H9 (cell line): ENCODE data around the gene UBR2. TPM values are rescaled to one million over a fixed set of nuclear protein-coding genes. Genes with fewer than 3 reads are reported as not detected.

Source experiments
- DNase-seq: peaks from one replicate; pipeline ENCODE4 v3.0.0-alpha.2; 2017
- H2AFZ ChIP-seq: one replicate; pipeline ENCODE4 v1.6.1; 2013; ENCODE audit warnings: mild to moderate bottlenecking, low read length, control low read depth, moderate library complexity
- H2AK5ac ChIP-seq: 2 replicates; pipeline ENCODE4 v1.6.1; 2013; ENCODE audit warnings: low read length, control low read depth, mixed read lengths; ENCODE audit not compliant: insufficient read length
- H2BK120ac ChIP-seq: one replicate; pipeline ENCODE4 v1.6.1; 2013; ENCODE audit warnings: low read depth, mild to moderate bottlenecking, low read length, control low read depth, inconsistent platforms; ENCODE audit not compliant: poor library complexity, severe bottlenecking
- H2BK12ac ChIP-seq: 2 replicates; pipeline ENCODE4 v1.6.1; 2013; ENCODE audit warnings: low read length, control low read depth, mixed read lengths, low read depth; ENCODE audit not compliant: insufficient read length
- H2BK15ac ChIP-seq: 2 replicates; pipeline ENCODE4 v1.6.1; 2013; ENCODE audit warnings: low read depth, low read length, control low read depth
- H2BK20ac ChIP-seq: one replicate; pipeline ENCODE4 v1.6.1; 2013; ENCODE audit warnings: low read depth, mild to moderate bottlenecking, low read length, control low read depth, inconsistent platforms; ENCODE audit not compliant: poor library complexity, severe bottlenecking
- H2BK5ac ChIP-seq: 2 replicates; pipeline ENCODE4 v1.6.1; 2013; ENCODE audit warnings: low read length, control low read depth, mixed read lengths; ENCODE audit not compliant: insufficient read length
- H3K14ac ChIP-seq: 2 replicates; pipeline ENCODE4 v1.6.1; 2013; ENCODE audit warnings: low read length, control low read depth; ENCODE audit not compliant: insufficient read depth
- H3K18ac ChIP-seq: 2 replicates; pipeline ENCODE4 v1.6.1; 2013; ENCODE audit warnings: low read depth, mild to moderate bottlenecking, mixed read lengths, low read length, control low read depth; ENCODE audit not compliant: insufficient read length
- H3K23ac ChIP-seq: 2 replicates; pipeline ENCODE4 v1.6.1; 2013; ENCODE audit warnings: low read length, control low read depth, mixed read lengths, low read depth; ENCODE audit not compliant: insufficient read length
- H3K23me2 ChIP-seq: 2 replicates; pipeline ENCODE4 v1.6.1; 2013; ENCODE audit warnings: low read depth, mild to moderate bottlenecking, mixed read lengths, low read length, control low read depth; ENCODE audit not compliant: insufficient read length, poor library complexity, severe bottlenecking
- H3K27ac ChIP-seq: 2 replicates; pipeline ENCODE4 v1.5.1; 2013; ENCODE audit warnings: low read length, control low read depth, mixed read lengths, low read depth; ENCODE audit not compliant: insufficient read length
- H3K27me3 ChIP-seq: 2 replicates; pipeline ENCODE4 v1.6.1; 2013; ENCODE audit warnings: low read length, control low read depth, inconsistent platforms; ENCODE audit not compliant: insufficient read depth
- H3K4ac ChIP-seq: 2 replicates; pipeline ENCODE4 v1.6.1; 2013; ENCODE audit warnings: low read depth, mild to moderate bottlenecking, control low read depth, inconsistent platforms, low read length, moderate library complexity
- H3K4me1 ChIP-seq: 2 replicates; pipeline ENCODE4 v1.6.1; 2013; ENCODE audit warnings: low read length, control low read depth, inconsistent platforms; ENCODE audit not compliant: insufficient read depth
- H3K4me2 ChIP-seq: 2 replicates; pipeline ENCODE4 v1.6.1; 2013; ENCODE audit warnings: low read length, control low read depth, mixed read lengths; ENCODE audit not compliant: insufficient read length, insufficient read depth
- H3K56ac ChIP-seq: 2 replicates; pipeline ENCODE4 v1.6.1; 2013; ENCODE audit warnings: low read depth, mild to moderate bottlenecking, mixed read lengths, low read length, control low read depth; ENCODE audit not compliant: insufficient read length
- H3K79me1 ChIP-seq: 2 replicates; pipeline ENCODE4 v1.6.1; 2013; ENCODE audit warnings: low read depth, mild to moderate bottlenecking, moderate library complexity, low read length, control low read depth, inconsistent platforms; ENCODE audit not compliant: insufficient read depth, poor library complexity, severe bottlenecking
- H3K79me2 ChIP-seq: 2 replicates; pipeline ENCODE4 v1.6.1; 2013; ENCODE audit warnings: low read length, control low read depth, inconsistent platforms; ENCODE audit not compliant: insufficient read depth
- H3K9ac ChIP-seq: 2 replicates; pipeline ENCODE4 v1.6.1; 2013; ENCODE audit warnings: low read length, control low read depth, mixed read lengths; ENCODE audit not compliant: insufficient read length; ENCODE audit errors: extremely low read depth
- H3K9me3 ChIP-seq: one replicate; pipeline ENCODE4 v1.6.1; 2013; ENCODE audit warnings: low read depth, low read length, inconsistent platforms; ENCODE audit not compliant: control insufficient read depth
- H3T11ph ChIP-seq: one replicate; pipeline ENCODE4 v1.6.1; 2013; ENCODE audit warnings: mild to moderate bottlenecking, low read length, control low read depth, inconsistent platforms
- H4K20me1 ChIP-seq: one replicate; pipeline ENCODE4 v1.6.1; 2013; ENCODE audit not compliant: control insufficient read depth, insufficient read length, insufficient read depth
- H4K5ac ChIP-seq: 2 replicates; pipeline ENCODE4 v1.6.1; 2013; ENCODE audit warnings: low read depth, mild to moderate bottlenecking, mixed read lengths, low read length, control low read depth; ENCODE audit not compliant: insufficient read length
- H4K8ac ChIP-seq: replicated peaks from 2 replicates; pipeline ENCODE4 v1.6.1; 2013; ENCODE audit warnings: low read length, control low read depth, mixed read lengths, low read depth; ENCODE audit not compliant: insufficient read length
- H4K91ac ChIP-seq: 2 replicates; pipeline ENCODE4 v1.6.1; 2013; ENCODE audit warnings: low read depth, mild to moderate bottlenecking, moderate library complexity, mixed read lengths, low read length, control low read depth; ENCODE audit not compliant: insufficient read length
- H3K27ac Mint-ChIP-seq, 3 experiments: 2 replicates in 2 of 3; 3 replicates in 1 of 3; pipeline ENCODE4 v1.8.0; 2020 to 2021; ENCODE audit warnings: mixed read lengths in 3 of 3, mild to moderate bottlenecking in 1 of 3, moderate library complexity in 1 of 3
- H3K27me3 Mint-ChIP-seq: 2 replicates; pipeline ENCODE4 v1.8.0; 2021; ENCODE audit warnings: low read depth, mild to moderate bottlenecking, moderate library complexity, mixed read lengths
- H3K36me3 Mint-ChIP-seq, 3 experiments: 2 replicates in 2 of 3; 3 replicates in 1 of 3; pipeline ENCODE4 v1.8.0; 2020 to 2021; ENCODE audit warnings: low read depth in 3 of 3, mixed read lengths in 3 of 3; ENCODE audit not compliant: insufficient read depth in 1 of 3
- H3K4me1 Mint-ChIP-seq, 2 experiments: 2 replicates each; pipeline ENCODE4 v1.8.0; 2020; ENCODE audit warnings: mixed read lengths in 2 of 2
- H3K4me3 Mint-ChIP-seq, 2 experiments: 2 replicates in 1 of 2; 3 replicates in 1 of 2; pipeline ENCODE4 v1.8.0; 2020 to 2021; ENCODE audit warnings: mild to moderate bottlenecking in 2 of 2, mixed read lengths in 2 of 2, moderate library complexity in 1 of 2
- H3K9me3 Mint-ChIP-seq, 2 experiments: 2 replicates in 1 of 2; 3 replicates in 1 of 2; pipeline ENCODE4 v1.8.0; 2020; ENCODE audit warnings: mild to moderate bottlenecking in 2 of 2, mixed read lengths in 2 of 2, moderate library complexity in 1 of 2
- CTCF ChIP-seq: fragments of 200-600 bp; sonication (generic); conservative IDR thresholded peaks from 3 replicates; pipeline ENCODE4 v1.8.0; 2021; ENCODE audit warnings: antibody characterized with exemption, mild to moderate bottlenecking
- total RNA-seq: library from RNA; stranded (reverse); gene quantifications from 2 replicates; pipeline ENCODE4 v1.2.1, GENCODE V29; 2021

The UBR2 gene
- total RNA-seq, 1 experiment from 2014 or later: 18.7 TPM

DNA sequence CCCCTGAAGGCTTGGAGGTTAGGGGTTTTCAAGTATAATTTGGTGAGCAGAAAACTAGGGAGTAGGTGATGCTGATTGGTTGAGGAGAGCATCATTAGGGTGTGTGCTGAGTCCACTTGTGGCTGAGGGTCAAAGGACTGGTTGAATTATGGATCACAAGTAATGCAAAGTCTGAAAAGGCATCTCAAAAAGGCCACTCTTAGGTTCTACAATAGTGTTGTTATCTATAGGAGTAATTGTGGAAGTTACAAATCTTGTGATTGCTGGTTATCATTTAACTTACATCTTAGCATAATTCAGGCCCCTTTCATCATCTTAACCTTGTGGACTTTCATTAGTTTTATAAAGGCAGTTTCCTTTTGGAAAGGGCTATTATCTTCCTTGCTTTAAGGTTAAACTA, 60.8 kb downstream of the UBR2 start:
- Histone ChIP-seq H2BK5ac (no peak overlapping the region), H3K9me3 (no peaks in the 10 kb centered on the region), H2BK20ac (no peak overlapping the region), H3K79me2 (no peaks in the 10 kb centered on the region), H3K23ac (no peak overlapping the region), H3K27me3 (no peaks in the 10 kb centered on the region), H3K23me2 (no peaks in the 10 kb centered on the region), H3K4me1 (no peaks in the 10 kb centered on the region), H2BK15ac (no peak overlapping the region), H3K14ac (no peak overlapping the region), H3K56ac (no peak overlapping the region), H4K91ac (no peak overlapping the region), H2AFZ (no peak overlapping the region), H3K79me1 (no peaks in the 10 kb centered on the region), H3K4me2 (no peak overlapping the region), H2BK12ac (no peak overlapping the region), H2BK120ac (no peak overlapping the region), H3T11ph (no peak overlapping the region), H3K27ac (no peak overlapping the region), H3K18ac (no peak overlapping the region), H3K4ac (no peak overlapping the region), H4K8ac (no peak overlapping the region), H2AK5ac (no peak overlapping the region), H4K5ac (no peak overlapping the region), H4K20me1 (no peaks in the 10 kb centered on the region), H3K9ac (no peak overlapping the region)
- no peak for DNase-seq
- Mint-ChIP-seq H3K9me3 (peaks cover 4 to 6% of the 10 kb centered on the region in 2 experiments; a peak in 3 of 5 replicates), H3K4me1 (no peaks in the 10 kb centered on the region), H3K27ac (0 out of 7 replicates have a peak overlapping the region, but pooled peaks of 1 of the 3 experiments have one; percentile 31), H3K36me3 (peaks cover 16 to 36% (median 33%) of the 10 kb centered on the region in 3 experiments), H3K27me3 (no peaks in the 10 kb centered on the region), H3K4me3 (no peak overlapping the region)
- TF ChIP-seq CTCF: no peak
